Esophagus (tissue), 2 donors: ENCODE data around the gene PASK. TPM values are rescaled to one million over a fixed set of nuclear protein-coding genes. Genes with fewer than 3 reads are reported as not detected.

Experiments
- H3K27ac ChIP-seq, 2 donors: one replicate each; pipeline ENCODE4 v1.5.1; 2013; ENCODE audit warnings: low read depth in 2 of 2, mild to moderate bottlenecking in 2 of 2, inconsistent platforms in 1 of 2, low read length in 1 of 2, moderate library complexity in 1 of 2
- H3K27me3 ChIP-seq, 2 donors: one replicate each; pipeline ENCODE4 v1.6.1; 2013; ENCODE audit warnings: low read length in 2 of 2, control low read depth in 1 of 2, mild to moderate bottlenecking in 1 of 2; ENCODE audit not compliant: insufficient read depth in 2 of 2, control insufficient read depth in 1 of 2
- H3K36me3 ChIP-seq, 2 donors: one replicate each; pipeline ENCODE4 v1.6.1; 2013; ENCODE audit warnings: low read length in 1 of 2; ENCODE audit not compliant: control insufficient read depth in 2 of 2, insufficient read depth in 2 of 2
- H3K4me1 ChIP-seq, 2 donors: one replicate each; pipeline ENCODE4 v1.6.1; 2013; ENCODE audit warnings: low read length in 1 of 2; ENCODE audit not compliant: control insufficient read depth in 2 of 2, insufficient read depth in 2 of 2
- H3K4me3 ChIP-seq, 2 donors: one replicate each; pipeline ENCODE4 v1.5.1; 2013; ENCODE audit warnings: low read length in 2 of 2, mild to moderate bottlenecking in 2 of 2, low read depth in 1 of 2, moderate library complexity in 1 of 2
- H3K9me3 ChIP-seq, 2 donors: one replicate each; pipeline ENCODE4 v1.6.1; 2013; ENCODE audit warnings: mild to moderate bottlenecking in 2 of 2, low read depth in 1 of 2, low read length in 1 of 2, moderate library complexity in 1 of 2; ENCODE audit not compliant: control insufficient read depth in 2 of 2, insufficient read depth in 1 of 2
- WGBS, 2 donors: extraction: QIAGEN DNeasy Blood & Tissue Kit; methylation state at CpG; one replicate each; pipeline ENCODE4 v1.1.7; 2013; 5-methylcytosine and 5-hydroxymethylcytosine counted together
- polyA plus RNA-seq, 2 donors: library from polyadenylated mRNA; stranded (reverse); fragments of 200-250 nt; gene quantifications; one replicate each; pipeline ENCODE4 v1.2.3, GENCODE V29; 2013
- donor health status: healthy with polysubstance abuse.
- donor health status: Bipolar disorder and iron deficiency.

PASK gene
- polyA plus RNA-seq, 2 donors, result 4.9 to 7.8 TPM

DNA sequence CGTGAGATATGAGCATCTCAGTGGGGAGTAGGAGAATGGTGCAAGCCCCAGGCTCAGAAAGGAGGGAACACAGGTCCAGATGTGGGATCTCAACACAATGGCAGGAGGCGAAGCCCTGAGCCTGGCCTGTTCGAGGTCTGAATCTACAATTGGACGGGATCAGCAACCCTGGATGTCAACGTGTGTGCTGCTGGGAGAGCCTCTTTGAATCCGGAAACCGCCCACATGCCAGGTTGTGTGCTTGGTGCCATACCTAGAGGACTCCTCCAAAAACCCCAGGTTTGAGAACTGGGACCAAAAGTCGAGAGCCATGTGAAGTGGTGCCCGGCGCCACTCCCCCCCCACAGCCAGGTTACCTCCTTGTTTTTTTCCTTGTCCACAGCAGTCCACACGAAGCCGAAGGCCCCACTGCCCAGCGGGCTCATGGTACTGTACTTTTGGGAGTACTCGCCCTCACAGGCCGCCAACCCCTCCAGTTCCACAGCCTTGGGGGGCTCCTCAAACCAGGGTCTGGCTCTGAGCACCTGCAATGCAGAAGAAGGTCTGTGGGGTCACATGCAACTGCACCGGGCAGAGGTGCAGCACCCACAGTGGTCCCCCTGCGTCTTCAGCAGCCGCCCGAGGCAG lies 26.8 kb downstream of the PASK start:
- no peaks in the 10 kb centered on the region for H3K27me3 ChIP-seq
- no peak overlapping the region for H3K4me3 ChIP-seq
- peaks cover 4 to 5% of the 10 kb centered on the region in 2 donors for H3K36me3 ChIP-seq
- 92 to 94% methylated on average over 19 of the region's 19 CpGs for WGBS, 2 donors
- H3K27ac ChIP-seq, result no peak overlapping the region
- H3K4me1 ChIP-seq, result peaks cover 4 to 5% of the 10 kb centered on the region in 2 donors
- no peaks in the 10 kb centered on the region for H3K9me3 ChIP-seq

GRCh38 chr2:241121008-241121407 lies 28.3 kb downstream of the PASK start:
- Histone ChIP-seq H3K4me3 (no peak overlapping the region), H3K27ac (no peak overlapping the region), H3K9me3 (no peaks in the 10 kb centered on the region), H3K27me3 (no peaks in the 10 kb centered on the region), H3K36me3 (peaks cover 2 to 3% of the 10 kb centered on the region in 2 donors), H3K4me1 (peaks cover 0 to 3% of the 10 kb centered on the region in 2 donors)
- 90 to 92% methylated on average over 5 of the region's 5 CpGs for WGBS, 2 donors

DNA sequence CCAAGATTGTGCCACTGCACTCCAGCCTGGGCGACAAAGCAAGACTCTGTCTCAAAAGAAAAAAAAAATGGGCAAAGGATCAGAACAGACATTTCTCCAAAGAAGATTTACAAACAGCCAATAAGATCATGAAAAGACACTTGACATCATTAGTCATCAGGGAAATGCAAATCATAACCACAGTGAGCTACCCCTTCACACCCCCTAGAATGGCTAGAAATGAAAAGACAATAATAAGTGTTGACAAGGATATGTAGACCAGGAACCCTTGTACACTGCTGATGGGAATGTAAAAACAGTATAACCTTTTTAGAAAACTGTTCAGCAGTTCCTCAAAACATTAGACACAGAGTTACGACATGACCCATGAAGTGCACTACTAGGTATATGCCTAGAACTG lies 28.8 kb downstream of the PASK start:
- Histone ChIP-seq H3K4me1 (peaks cover 0 to 3% of the 10 kb centered on the region in 2 donors), H3K9me3 (no peaks in the 10 kb centered on the region), H3K27ac (no peak overlapping the region), H3K4me3 (no peak overlapping the region), H3K27me3 (no peaks in the 10 kb centered on the region), H3K36me3 (peaks cover 0 to 3% of the 10 kb centered on the region in 2 donors)
- WGBS, 2 donors, result 96 to 97% methylated on average over 2 of the region's 2 CpGs

- H3K9me3 ChIP-seq, result no peaks in the 10 kb centered on the region
- WGBS, 2 donors, result 93 to 94% methylated on average over 23 to 24 of the region's 24 CpGs
- no peak overlapping the region for H3K4me3 ChIP-seq
- no peaks in the 10 kb centered on the region for H3K4me1 ChIP-seq
- no peaks in the 10 kb centered on the region for H3K27me3 ChIP-seq
- H3K36me3 ChIP-seq, result peaks cover 0 to 5% of the 10 kb centered on the region in 2 donors
- no peak overlapping the region for H3K27ac ChIP-seq
Observed at GRCh38 chr2:241118737-241119505, 30.4 kb downstream of the PASK start.

DNA sequence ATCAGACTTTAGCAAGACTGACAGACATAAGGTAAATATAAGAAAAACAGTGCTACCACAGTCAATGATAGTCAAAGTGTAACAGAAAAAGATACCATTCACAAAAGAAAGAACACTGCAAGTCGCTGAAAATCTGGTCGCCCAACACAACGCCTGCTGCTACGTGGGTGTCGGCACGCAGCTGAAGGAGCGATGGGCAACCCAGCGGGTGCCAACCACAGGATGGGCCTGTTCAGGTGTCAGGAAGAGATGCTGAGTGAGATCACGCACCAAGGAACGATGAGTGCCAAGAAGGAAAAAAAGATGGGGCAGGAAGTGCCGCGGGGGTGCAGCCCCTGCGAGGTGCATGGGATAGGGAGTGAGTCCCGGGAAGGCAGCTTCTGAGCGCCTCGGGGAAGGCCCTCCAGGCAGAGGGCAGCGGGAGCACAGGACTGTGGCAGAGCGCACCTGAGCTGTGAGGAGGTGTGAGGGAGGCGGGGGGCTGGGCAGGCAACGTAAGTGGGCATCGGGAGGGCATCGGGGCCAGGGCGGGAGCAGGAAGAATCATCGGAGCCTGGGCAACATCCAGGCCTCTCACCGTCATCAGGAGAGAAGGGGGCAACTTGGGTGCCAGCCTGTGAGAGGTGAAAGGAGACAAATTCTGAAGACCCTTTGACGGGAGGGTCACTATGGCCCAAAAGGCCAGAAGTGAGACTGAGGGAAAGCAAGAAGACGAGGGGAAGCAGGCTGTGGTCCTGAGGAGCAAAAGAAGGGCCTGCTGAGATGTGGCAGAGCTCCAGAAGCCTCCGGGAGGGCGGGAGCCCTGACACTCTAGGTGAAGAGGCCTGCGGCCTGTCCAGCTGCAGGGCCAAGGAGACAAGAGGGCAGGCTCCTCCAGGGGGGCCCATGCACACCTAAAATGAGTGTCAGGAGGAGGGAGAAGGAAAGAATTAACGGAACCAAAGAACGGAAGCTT lies 32.4 kb downstream of the PASK start:
- H3K4me1 ChIP-seq, result no peaks in the 10 kb centered on the region
- H3K9me3 ChIP-seq, result no peaks in the 10 kb centered on the region
- no peaks in the 10 kb centered on the region for H3K27me3 ChIP-seq
- H3K4me3 ChIP-seq, result no peak overlapping the region
- H3K27ac ChIP-seq, result no peak overlapping the region
- 93 to 95% methylated on average over 31 to 32 of the region's 32 CpGs for WGBS, 2 donors
- peaks cover 0 to 5% of the 10 kb centered on the region in 2 donors for H3K36me3 ChIP-seq

DNA sequence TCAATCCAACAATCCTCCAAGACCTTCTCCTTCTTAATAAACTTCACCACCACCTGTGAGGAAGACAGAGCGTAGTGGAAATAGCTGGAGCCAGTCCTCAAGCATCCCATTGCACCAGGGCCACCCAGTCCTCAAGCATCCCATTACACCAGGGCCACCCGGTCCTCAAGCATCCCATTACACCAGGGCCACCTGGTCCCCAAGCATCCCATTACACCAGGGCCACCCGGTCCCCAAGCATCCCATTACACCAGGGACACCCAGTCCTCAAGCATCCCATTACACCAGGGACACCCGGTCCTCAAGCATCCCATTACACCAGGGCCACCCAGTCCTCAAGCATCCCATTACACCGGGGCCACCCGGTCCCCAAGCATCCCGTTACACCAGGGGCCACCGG lies 33.9 kb downstream of the PASK start:
- Histone ChIP-seq H3K9me3 (no peaks in the 10 kb centered on the region), H3K36me3 (peaks cover 0 to 10% of the 10 kb centered on the region in 2 donors), H3K27ac (no peak overlapping the region), H3K27me3 (no peaks in the 10 kb centered on the region), H3K4me3 (no peak overlapping the region), H3K4me1 (peaks cover 0 to 2% of the 10 kb centered on the region in 2 donors)
- WGBS, 2 donors, result 79 to 90% methylated on average over 8 of the region's 8 CpGs

GRCh38 chr2:241114836-241115235 lies 34.4 kb downstream of the PASK start:
- Histone ChIP-seq H3K27me3 (no peaks in the 10 kb centered on the region), H3K4me3 (no peak overlapping the region), H3K4me1 (peaks cover 0 to 2% of the 10 kb centered on the region in 2 donors), H3K27ac (no peak overlapping the region), H3K36me3 (peaks cover 0 to 10% of the 10 kb centered on the region in 2 donors), H3K9me3 (no peaks in the 10 kb centered on the region)
- 92 to 97% methylated on average over 11 of the region's 11 CpGs for WGBS, 2 donors

GRCh38 chr2:241112592-241112991 lies 36.7 kb downstream of the PASK start:
- Histone ChIP-seq H3K4me1 (peaks cover 0 to 2% of the 10 kb centered on the region in 2 donors), H3K36me3 (peaks cover 0 to 10% of the 10 kb centered on the region in 2 donors), H3K4me3 (no peak overlapping the region), H3K9me3 (no peaks in the 10 kb centered on the region), H3K27ac (no peak overlapping the region), H3K27me3 (no peaks in the 10 kb centered on the region)
- 78 to 84% methylated on average over 8 of the region's 8 CpGs for WGBS, 2 donors

GRCh38 chr2:241112046-241112445 lies 37.2 kb downstream of the PASK start:
- H3K27me3 ChIP-seq, result no peaks in the 10 kb centered on the region
- H3K36me3 ChIP-seq, result peaks cover 0 to 10% of the 10 kb centered on the region in 2 donors
- H3K9me3 ChIP-seq, result no peaks in the 10 kb centered on the region
- H3K4me1 ChIP-seq, result peaks cover 0 to 2% of the 10 kb centered on the region in 2 donors
- no peak overlapping the region for H3K4me3 ChIP-seq
- WGBS, 2 donors, result 91 to 92% methylated on average over 17 of the region's 17 CpGs
- H3K27ac ChIP-seq, result no peak overlapping the region
